ENCODE results near the gene GSTO2. TPM values are rescaled to one million over a fixed set of nuclear protein-coding genes. Genes with fewer than 3 reads are reported as not detected.
A peak's percentile ranks its signal among the peaks of the same experiment; 100 is the strongest.

Gene GSTO2
- total RNA-seq, 4 donors from 2014 or later, result 1.9 to 17.1 (median 10.6) TPM

GRCh38 chr10:104276192-104276591 lies 7.2 kb downstream of the GSTO2 start:
- intact Hi-C loops (cut with DNase I; ENCODE audit: low total_unique reads), result no loop called here
- WGBS, 2 donors (ENCODE audit: low coverage in 1 of 2), result 83% methylated on average over 1 of the region's 1 CpG; no CpG with 5 or more reads in 1 of the 2 donors
- in situ Hi-C loops (cut with MboI; ENCODE audit: low pct_ligation_motif_present in 1 of 4, low pct_unique_long_range_greater_than_20kb in 1 of 4, low sequenced_read_pairs in 3 of 4), result no loop called here
- H3K27me3 ChIP-seq, result peaks cover 8% of the 10 kb centered on the region
- no peak overlapping the region for H3K27ac ChIP-seq
- DNase-seq, result no peak
- H3K4me1 ChIP-seq, result peaks cover 0 to 11% (median 7%) of the 10 kb centered on the region in 4 donors
- TF ChIP-seq, protein P1, sequence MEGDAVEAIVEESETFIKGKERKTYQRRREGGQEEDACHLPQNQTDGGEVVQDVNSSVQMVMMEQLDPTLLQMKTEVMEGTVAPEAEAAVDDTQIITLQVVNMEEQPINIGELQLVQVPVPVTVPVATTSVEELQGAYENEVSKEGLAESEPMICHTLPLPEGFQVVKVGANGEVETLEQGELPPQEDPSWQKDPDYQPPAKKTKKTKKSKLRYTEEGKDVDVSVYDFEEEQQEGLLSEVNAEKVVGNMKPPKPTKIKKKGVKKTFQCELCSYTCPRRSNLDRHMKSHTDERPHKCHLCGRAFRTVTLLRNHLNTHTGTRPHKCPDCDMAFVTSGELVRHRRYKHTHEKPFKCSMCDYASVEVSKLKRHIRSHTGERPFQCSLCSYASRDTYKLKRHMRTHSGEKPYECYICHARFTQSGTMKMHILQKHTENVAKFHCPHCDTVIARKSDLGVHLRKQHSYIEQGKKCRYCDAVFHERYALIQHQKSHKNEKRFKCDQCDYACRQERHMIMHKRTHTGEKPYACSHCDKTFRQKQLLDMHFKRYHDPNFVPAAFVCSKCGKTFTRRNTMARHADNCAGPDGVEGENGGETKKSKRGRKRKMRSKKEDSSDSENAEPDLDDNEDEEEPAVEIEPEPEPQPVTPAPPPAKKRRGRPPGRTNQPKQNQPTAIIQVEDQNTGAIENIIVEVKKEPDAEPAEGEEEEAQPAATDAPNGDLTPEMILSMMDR (IDR thresholded peaks at IDR 0.05), result no peak
- TF ChIP-seq POLR2AphosphoS5 (IDR thresholded peaks at IDR 0.05) (no peak), POLR2A (IDR thresholded peaks at IDR 0.05) (no peak), EP300 (IDR thresholded peaks at IDR 0.05; ENCODE audit: low read depth) (no peak)
- no peaks in the 10 kb centered on the region for H3K9me3 ChIP-seq
- H3K4me3 ChIP-seq, result no peak overlapping the region
- H3K36me3 ChIP-seq, result no peaks in the 10 kb centered on the region

DNA sequence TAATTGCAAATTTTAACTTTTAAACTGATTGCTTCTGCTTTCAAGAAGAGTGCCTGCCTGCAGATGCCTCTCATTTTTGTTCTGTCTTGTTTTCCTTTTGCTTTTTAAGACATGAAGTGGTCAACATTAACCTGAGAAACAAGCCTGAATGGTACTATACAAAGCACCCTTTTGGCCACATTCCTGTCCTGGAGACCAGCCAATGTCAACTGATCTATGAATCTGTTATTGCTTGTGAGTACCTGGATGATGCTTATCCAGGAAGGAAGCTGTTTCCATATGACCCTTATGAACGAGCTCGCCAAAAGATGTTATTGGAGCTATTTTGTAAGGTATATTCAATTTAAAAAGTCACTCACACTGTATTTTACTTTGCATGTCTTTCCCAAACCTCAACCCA lies 8.8 kb downstream of the GSTO2 start:
- no peak overlapping the region for H3K27ac ChIP-seq
- H3K9me3 ChIP-seq, result no peaks in the 10 kb centered on the region
- in situ Hi-C loops (cut with MboI; ENCODE audit: low pct_ligation_motif_present in 1 of 4, low pct_unique_long_range_greater_than_20kb in 1 of 4, low sequenced_read_pairs in 3 of 4), result no loop called here
- no peaks in the 10 kb centered on the region for H3K36me3 ChIP-seq
- TF ChIP-seq, protein P1 (IDR thresholded peaks at IDR 0.05), result no peak
- TF ChIP-seq POLR2AphosphoS5 (IDR thresholded peaks at IDR 0.05) (no peak), POLR2A (IDR thresholded peaks at IDR 0.05) (no peak), EP300 (IDR thresholded peaks at IDR 0.05; ENCODE audit: low read depth) (no peak)
- DNase-seq, result peak; percentile 48
- no peak overlapping the region for H3K4me3 ChIP-seq
- peaks cover 8% of the 10 kb centered on the region for H3K27me3 ChIP-seq
- intact Hi-C loops (cut with DNase I; ENCODE audit: low total_unique reads), result no loop called here
- H3K4me1 ChIP-seq, result peaks cover 0 to 11% (median 7%) of the 10 kb centered on the region in 4 donors
- 31 to 79% methylated on average over 2 of the region's 2 CpGs for WGBS, 2 donors (ENCODE audit: low coverage in 1 of 2)

GRCh38 chr10:104279550-104280259 lies 10.7 kb downstream of the GSTO2 start:
- in situ Hi-C loops (cut with MboI; ENCODE audit: low pct_ligation_motif_present in 1 of 4, low pct_unique_long_range_greater_than_20kb in 1 of 4, low sequenced_read_pairs in 3 of 4) (no loop called here), intact Hi-C loops (cut with DNase I; ENCODE audit: low total_unique reads) (no loop called here)
- Histone ChIP-seq H3K27me3 (peaks cover 6% of the 10 kb centered on the region), H3K9me3 (no peaks in the 10 kb centered on the region), H3K36me3 (no peaks in the 10 kb centered on the region), H3K4me3 (no peak overlapping the region), H3K4me1 (peaks cover 0 to 8% (median 3%) of the 10 kb centered on the region in 4 donors), H3K27ac (no peak overlapping the region)
- TF ChIP-seq EP300 (IDR thresholded peaks at IDR 0.05; ENCODE audit: low read depth) (no peak), POLR2A (IDR thresholded peaks at IDR 0.05) (no peak), POLR2AphosphoS5 (IDR thresholded peaks at IDR 0.05) (no peak)
- TF ChIP-seq, protein P1 (IDR thresholded peaks at IDR 0.05), result no peak
- DNase-seq, result no peak
- WGBS, 2 donors (ENCODE audit: low coverage in 1 of 2), result 91% methylated on average over 3 of the region's 3 CpGs; no CpG with 5 or more reads in 1 of the 2 donors

DNA sequence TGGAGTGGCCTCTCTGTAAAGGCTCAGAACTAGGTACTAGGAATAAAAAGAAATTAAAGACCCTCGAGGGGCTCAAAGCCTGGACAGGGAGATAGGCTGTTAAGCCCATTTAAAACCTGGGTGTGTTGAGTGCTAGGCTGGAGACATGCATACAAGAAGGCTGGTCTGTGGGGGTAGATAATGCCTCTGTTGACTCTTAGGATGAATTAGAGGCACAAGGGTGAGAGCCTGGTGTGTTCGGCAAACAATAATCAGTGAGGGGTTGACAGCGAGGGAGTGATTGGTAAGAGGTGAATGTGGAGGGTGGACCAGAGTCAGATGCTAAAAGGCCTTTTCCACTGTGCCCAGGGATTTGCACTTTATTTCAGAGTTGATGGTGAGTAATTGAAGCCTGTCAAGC lies 12.7 kb downstream of the GSTO2 start:
- Histone ChIP-seq H3K27me3 (no peaks in the 10 kb centered on the region), H3K4me1 (no peaks in the 10 kb centered on the region), H3K9me3 (no peaks in the 10 kb centered on the region), H3K4me3 (no peak overlapping the region), H3K27ac (no peak overlapping the region), H3K36me3 (no peaks in the 10 kb centered on the region)
- 84 to 94% methylated on average over 2 to 3 of the region's 3 CpGs for WGBS, 2 donors (ENCODE audit: low coverage in 1 of 2)
- no peak for DNase-seq
- intact Hi-C loops (cut with DNase I; ENCODE audit: low total_unique reads) (no loop called here), in situ Hi-C loops (cut with MboI; ENCODE audit: low pct_ligation_motif_present in 1 of 4, low pct_unique_long_range_greater_than_20kb in 1 of 4, low sequenced_read_pairs in 3 of 4) (no loop called here)
- TF ChIP-seq POLR2AphosphoS5 (IDR thresholded peaks at IDR 0.05) (no peak), POLR2A (IDR thresholded peaks at IDR 0.05) (no peak), EP300 (IDR thresholded peaks at IDR 0.05; ENCODE audit: low read depth) (no peak)
- TF ChIP-seq, protein P1 (IDR thresholded peaks at IDR 0.05), result no peak

All from transverse colon (tissue), 4 donors.